Renal pelvis (tissue), 4 donors: ENCODE results near the gene STRIP2. TPM values are rescaled to one million over a fixed set of nuclear protein-coding genes. Genes with fewer than 3 reads are reported as not detected.
"Not testable (repeated sequence)": the region's sequence is repeated elsewhere in the genome, so short reads cannot be mapped to it uniquely, and the experiment has no call there.

Source experiments
- DNase-seq: peaks from one replicate; pipeline ENCODE4 v3.0.0-alpha.2; 2013
- polyA plus RNA-seq, 3 donors: library from polyadenylated mRNA; unstranded; fragments of 120-200 nt; gene quantifications; one replicate each; pipeline ENCODE4 v1.2.1, GENCODE V29; 2013; ENCODE audit not compliant: insufficient read length in 3 of 3

Gene STRIP2
- polyA plus RNA-seq, 3 donors, result 2.0 to 5.2 (median 3.6) TPM

DNA sequence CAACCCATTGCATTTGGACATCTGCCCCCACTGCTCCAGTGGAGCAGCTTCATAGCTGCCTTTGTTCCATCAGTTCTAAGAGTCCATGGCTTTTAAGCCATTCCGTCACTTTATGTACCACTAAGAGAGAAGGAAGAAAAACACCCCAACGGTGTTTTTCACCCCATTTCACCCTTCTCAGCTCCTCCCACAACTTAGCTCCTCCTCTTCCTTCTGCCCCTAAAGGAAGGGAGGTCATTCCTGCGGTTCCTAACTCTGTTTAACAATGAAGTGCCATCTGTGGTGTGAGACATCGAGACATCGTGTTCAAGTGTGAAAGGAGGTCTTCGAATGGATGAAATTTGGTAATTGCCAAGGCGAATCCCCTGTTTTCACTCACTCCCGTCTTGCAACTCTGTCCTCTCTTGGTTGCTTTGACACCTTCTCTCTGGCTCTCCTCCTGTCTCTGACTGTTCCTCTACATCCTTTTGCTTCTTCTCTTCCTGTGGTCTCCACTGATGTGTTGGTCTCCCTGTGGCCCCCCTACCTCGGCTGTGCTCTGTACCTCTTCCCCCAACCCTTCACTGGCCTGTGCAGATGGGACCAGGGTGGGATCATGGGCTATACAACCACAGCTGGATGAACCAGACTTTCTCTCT is 91.1 kb downstream of the STRIP2 start:
- no peak for DNase-seq

DNA sequence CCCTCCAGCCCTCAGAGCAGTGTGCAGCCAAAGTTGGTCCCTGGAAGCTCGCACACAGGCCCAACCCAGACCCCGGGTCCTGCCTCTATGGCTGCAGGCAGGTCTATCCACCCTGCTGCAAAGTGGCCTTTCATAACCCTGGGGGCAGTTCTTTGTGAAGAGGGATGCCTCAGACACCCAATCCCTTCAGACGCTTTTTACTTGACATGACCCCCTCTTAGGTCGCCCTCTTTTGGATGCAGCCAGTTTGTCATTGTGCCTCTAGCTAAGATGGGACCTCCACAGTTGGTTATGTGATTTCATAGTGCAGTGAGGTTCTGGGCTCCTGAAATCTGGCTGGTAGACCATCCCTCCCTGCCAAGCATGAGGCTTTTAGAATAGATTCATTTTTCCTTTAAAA is 95.4 kb downstream of the STRIP2 start:
- DNase-seq, result no peak

DNA sequence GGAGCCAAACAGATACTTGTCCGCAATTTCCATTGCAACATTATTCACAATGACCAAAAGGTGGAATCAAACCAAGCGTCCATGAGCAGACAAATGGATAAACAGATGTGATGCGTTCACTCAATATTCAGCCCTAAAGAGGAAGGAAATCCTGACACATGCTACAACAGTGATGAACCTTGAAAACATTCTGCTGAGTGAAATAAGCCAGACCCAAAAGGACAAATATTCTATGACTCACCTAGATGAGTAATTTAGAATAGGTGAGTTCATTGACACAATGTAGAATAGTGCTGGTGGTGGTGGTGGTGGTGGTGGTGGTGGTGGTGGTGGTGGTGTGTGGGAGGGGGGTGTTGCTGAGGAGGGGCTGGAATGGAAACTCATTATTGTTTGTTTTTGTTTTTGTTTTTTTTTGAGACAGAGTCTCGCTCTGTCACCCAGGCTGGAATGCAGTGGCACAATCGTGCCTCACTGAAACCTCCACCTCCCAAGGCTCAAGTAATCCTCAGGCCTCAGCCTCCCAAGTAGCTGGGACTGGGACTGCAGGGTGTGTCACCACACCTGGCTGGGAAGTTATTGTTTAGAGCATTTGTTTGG is 96.7 kb downstream of the STRIP2 start:
- DNase-seq, result no peak

DNA sequence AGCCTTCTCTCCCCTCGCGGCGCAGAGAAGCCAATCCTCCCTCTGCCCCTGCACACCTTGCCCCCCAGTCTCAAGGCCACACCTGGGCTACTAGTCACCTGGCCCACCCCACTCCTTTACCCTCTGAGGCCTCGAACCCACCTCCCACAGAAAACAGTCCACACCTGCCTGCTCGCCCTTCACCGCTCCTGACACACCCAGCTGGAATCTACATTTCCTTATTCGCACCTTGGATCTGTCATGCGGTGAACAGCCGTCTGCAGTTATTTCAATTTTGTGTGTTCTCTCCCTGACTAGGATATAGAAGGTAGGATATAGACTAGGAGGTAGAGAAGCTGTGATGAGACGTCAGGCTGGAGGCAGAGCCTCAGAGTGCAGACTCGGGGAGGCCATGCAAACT is 97.5 kb downstream of the STRIP2 start:
- DNase-seq, result no peak

DNA sequence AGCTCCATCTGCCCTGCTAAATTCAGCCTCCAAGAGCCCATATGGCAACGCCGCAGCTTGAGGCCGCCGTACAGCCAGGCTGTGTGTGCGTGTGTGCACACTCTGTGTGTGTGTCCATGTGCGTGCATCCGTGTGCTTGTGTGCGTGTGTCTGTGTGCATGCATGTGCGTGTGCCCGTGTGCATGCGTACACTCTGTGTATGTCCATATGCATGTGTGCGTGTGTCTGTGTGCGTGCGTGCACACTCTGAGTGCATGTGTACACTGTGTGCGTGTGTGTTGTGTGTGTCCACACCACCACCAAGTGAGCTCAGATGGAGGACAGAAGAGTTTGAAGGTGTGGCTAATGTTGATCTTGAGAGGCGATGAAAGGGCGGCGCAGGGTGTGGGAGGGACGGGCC is 98.1 kb downstream of the STRIP2 start:
- DNase-seq, result no peak

DNA sequence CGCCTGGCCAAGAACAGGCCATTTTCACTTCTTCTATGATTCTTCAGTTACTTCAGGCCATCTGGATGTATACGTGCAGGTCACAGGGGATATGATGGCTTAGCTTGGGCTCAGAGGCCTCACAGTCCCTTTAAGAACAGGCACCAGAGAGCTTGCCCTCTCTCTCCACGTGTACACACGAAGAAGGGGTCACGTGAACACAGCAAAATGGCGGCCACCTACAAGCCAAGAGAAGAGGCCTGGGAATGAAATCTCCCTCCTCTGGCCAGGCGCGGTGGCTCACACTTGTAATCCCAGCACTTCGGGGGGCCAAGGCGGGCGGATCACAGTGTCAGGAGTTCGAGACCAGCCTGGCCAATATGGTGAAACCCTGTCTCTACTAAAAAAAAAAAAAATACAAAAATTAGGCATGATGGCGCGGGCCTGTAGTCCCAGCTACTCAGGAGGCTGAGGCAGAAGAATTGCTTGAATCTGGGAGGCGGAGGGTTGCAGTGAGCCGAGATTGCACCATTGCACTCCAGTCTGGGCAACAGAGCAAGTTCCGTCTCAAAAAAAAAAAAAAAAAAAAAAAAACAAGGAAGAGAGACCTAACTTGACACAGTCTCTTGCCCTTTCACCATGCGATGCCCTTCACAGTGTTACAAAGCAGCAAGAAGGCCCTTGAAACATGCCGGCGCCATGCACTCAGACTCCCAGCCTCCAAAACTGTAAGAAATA is 100.5 kb downstream of the STRIP2 start:
- DNase-seq, result not testable (repeated sequence)

DNA sequence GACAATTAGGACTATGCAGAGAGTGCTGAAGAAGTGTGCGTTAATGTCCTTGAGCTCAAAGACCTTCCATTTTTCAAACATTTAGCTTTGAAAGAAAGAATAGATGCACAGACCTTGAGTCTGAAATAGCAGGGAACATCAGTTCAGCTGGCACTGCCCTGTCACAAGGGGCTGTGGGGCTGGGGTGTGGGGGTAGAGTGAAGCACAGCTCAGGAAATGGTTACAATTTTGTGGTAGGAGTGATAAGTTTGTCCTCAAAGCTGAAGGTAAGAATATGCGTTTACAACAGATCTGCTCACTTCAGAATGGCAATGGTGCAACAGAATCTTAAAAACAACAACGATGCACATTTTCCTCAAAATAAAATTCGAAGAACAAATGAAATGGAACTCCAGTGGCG is 101.7 kb downstream of the STRIP2 start:
- no peak for DNase-seq

DNA sequence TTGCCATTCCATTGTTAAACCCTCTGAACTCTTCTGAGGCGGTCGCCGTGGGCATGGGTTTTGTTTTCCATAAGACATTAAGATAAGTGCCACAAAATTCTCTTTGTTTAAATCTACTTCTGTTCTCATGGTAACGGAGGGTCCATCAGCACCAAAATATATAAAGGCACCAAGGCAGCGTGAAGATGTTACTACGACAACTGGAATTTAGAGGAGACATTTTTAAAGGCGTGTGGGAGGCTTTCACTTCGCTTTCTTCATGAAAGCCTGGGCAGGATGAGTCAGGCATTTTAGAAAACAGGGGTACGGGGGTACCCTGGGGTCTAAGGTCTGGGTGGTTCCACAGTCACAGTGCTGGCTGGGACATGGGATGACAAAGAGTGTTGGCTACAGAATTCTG is 102.1 kb downstream of the STRIP2 start:
- DNase-seq, result no peak

Other genes starting within 250 kb of the STRIP2 start
- gene SMO, start 245.8 kb upstream of the STRIP2 start, polyA plus RNA-seq, result 100 to 1,000 TPM; 110 to 121 (median 115) TPM
- 10 to 100 TPM; 24.9 to 31.5 (median 27.5) TPM for gene AHCYL2, start 209.4 kb upstream of the STRIP2 start, polyA plus RNA-seq
- gene SMKR1, start 68.1 kb downstream of the STRIP2 start, polyA plus RNA-seq, result 1 to 10 TPM; 3.2 to 3.6 (median 3.5) TPM
- 10 to 100 TPM; 21.8 to 29.9 (median 24.5) TPM for gene NRF1, start 177.3 kb downstream of the STRIP2 start, polyA plus RNA-seq